HEK293 (cell line): ENCODE data around the gene DHRS7.

ENCODE experiments used
- CTCF ChIP-seq: fragments of 450-650 bp; formaldehyde crosslinking; IDR thresholded peaks from 2 replicates; pipeline ENCODE4 v1.5.1; 2016; ENCODE audit warnings: missing biosample characterization, missing genetic modification characterization
- FEZF1 ChIP-seq: fragments of 450-650 bp; formaldehyde crosslinking; IDR thresholded peaks from 2 replicates; pipeline ENCODE4 v1.5.1; 2016; ENCODE audit warnings: missing biosample characterization, missing genetic modification characterization
- HOXC10 ChIP-seq: sonication (generic); formaldehyde crosslinking; IDR thresholded peaks from 2 replicates; pipeline ENCODE4 v1.8.1; 2023; ENCODE audit warnings: mild to moderate bottlenecking, missing genetic modification reagents
- MEIS1 ChIP-seq: sonication (generic); formaldehyde crosslinking; IDR thresholded peaks from 2 replicates; pipeline ENCODE4 v1.8.1; 2022; ENCODE audit warnings: missing genetic modification reagents, mild to moderate bottlenecking, borderline replicate concordance
- OSR2 ChIP-seq: fragments of 450-650 bp; formaldehyde crosslinking; IDR thresholded peaks from 2 replicates; pipeline ENCODE4 v1.5.1; 2016; ENCODE audit warnings: missing biosample characterization, missing genetic modification characterization
- SETDB1 ChIP-seq: IDR thresholded peaks from one replicate; pipeline ENCODE4 v1.6.1; 2017; ENCODE audit warnings: mild to moderate bottlenecking, low read length, moderate library complexity, mixed read lengths; ENCODE audit not compliant: insufficient read length
- YY1 ChIP-seq: fragments of 450-650 bp; formaldehyde crosslinking; IDR thresholded peaks from 2 replicates; pipeline ENCODE4 v1.5.1; 2018; ENCODE audit warnings: missing biosample characterization, missing genetic modification characterization
- ZNF239 ChIP-seq: fragments of 450-650 bp; formaldehyde crosslinking; IDR thresholded peaks from 2 replicates; pipeline ENCODE4 v1.5.1; 2016; ENCODE audit warnings: missing biosample characterization, missing genetic modification characterization
- ZNF24 ChIP-seq: fragments of 450-650 bp; formaldehyde crosslinking; IDR thresholded peaks from 2 replicates; pipeline ENCODE4 v1.5.1; 2016; ENCODE audit warnings: missing biosample characterization, missing genetic modification characterization
- ZNF549 ChIP-seq: fragments of 450-650 bp; IDR thresholded peaks from 2 replicates; pipeline ENCODE4 v1.5.1; 2018; ENCODE audit warnings: missing biosample characterization, missing genetic modification characterization, mild to moderate bottlenecking, inconsistent platforms, moderate library complexity
- ZNF707 ChIP-seq: fragments of 450-650 bp; formaldehyde crosslinking; IDR thresholded peaks from 2 replicates; pipeline ENCODE4 v1.5.1; 2016; ENCODE audit warnings: missing biosample characterization, missing genetic modification characterization
- TF ChIP-seq, protein P1 (sequence below): fragments of 450-650 bp; formaldehyde crosslinking; IDR thresholded peaks from 2 replicates; pipeline ENCODE4 v1.5.1; 2016; ENCODE audit warnings: missing biosample characterization, missing genetic modification characterization

GRCh38 chr14:60094306-60094897 is 70.8 kb downstream of the DHRS7 start:
- TF ChIP-seq ZNF549 = no peak
- TF ChIP-seq CTCF (tag by site-specific recombination) = no peak
- no peak for TF ChIP-seq ZNF707 (tag by site-specific recombination)
- no peak for TF ChIP-seq MEIS1 (CRISPR knock-in tag)
- no peak for TF ChIP-seq FEZF1
- TF ChIP-seq, protein P1, sequence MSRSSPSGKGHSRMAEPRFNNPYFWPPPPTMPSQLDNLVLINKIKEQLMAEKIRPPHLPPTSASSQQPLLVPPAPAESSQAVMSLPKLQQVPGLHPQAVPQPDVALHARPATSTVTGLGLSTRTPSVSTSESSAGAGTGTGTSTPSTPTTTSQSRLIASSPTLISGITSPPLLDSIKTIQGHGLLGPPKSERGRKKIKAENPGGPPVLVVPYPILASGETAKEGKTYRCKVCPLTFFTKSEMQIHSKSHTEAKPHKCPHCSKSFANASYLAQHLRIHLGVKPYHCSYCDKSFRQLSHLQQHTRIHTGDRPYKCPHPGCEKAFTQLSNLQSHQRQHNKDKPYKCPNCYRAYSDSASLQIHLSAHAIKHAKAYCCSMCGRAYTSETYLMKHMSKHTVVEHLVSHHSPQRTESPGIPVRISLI (tag by site-specific recombination) = no peak
- no peak for TF ChIP-seq SETDB1
- TF ChIP-seq ZNF239 (tag by site-specific recombination) = no peak
- TF ChIP-seq HOXC10 (CRISPR knock-in tag) = no peak
- TF ChIP-seq YY1 = no peak
- no peak for TF ChIP-seq ZNF24 (tag by site-specific recombination)
- no peak for TF ChIP-seq OSR2 (tag by site-specific recombination)
